NB4 (cell line): ENCODE data around the gene MEGF11.

Experiments used
- DNase-seq: peaks from one replicate; pipeline ENCODE4 v3.0.0; 2010; ENCODE audit warnings: low read depth
- H3K4me3 ChIP-seq: one replicate; pipeline ENCODE4 v1.5.1; 2011; ENCODE audit warnings: mild to moderate bottlenecking, low read depth, low read length, moderate library complexity
- MYC ChIP-seq: IDR thresholded peaks from 2 replicates; pipeline ENCODE4 v1.6.1; 2011; ENCODE audit warnings: low read depth, low read length
- POLR2A ChIP-seq: IDR thresholded peaks from 2 replicates; pipeline ENCODE4 v1.6.1; 2011; ENCODE audit warnings: mild to moderate bottlenecking; ENCODE audit not compliant: insufficient read length; ENCODE audit errors: extremely low read depth
- TF ChIP-seq, protein P1 (sequence below): IDR thresholded peaks from one replicate; pipeline ENCODE4 v1.5.1; 2012; ENCODE audit warnings: low read depth, low read length
- TF ChIP-seq, protein P2 (sequence below): IDR thresholded peaks from 2 replicates; pipeline ENCODE4 v1.6.1; 2011; ENCODE audit warnings: low read depth, low read length

The MEGF11 gene

DNA sequence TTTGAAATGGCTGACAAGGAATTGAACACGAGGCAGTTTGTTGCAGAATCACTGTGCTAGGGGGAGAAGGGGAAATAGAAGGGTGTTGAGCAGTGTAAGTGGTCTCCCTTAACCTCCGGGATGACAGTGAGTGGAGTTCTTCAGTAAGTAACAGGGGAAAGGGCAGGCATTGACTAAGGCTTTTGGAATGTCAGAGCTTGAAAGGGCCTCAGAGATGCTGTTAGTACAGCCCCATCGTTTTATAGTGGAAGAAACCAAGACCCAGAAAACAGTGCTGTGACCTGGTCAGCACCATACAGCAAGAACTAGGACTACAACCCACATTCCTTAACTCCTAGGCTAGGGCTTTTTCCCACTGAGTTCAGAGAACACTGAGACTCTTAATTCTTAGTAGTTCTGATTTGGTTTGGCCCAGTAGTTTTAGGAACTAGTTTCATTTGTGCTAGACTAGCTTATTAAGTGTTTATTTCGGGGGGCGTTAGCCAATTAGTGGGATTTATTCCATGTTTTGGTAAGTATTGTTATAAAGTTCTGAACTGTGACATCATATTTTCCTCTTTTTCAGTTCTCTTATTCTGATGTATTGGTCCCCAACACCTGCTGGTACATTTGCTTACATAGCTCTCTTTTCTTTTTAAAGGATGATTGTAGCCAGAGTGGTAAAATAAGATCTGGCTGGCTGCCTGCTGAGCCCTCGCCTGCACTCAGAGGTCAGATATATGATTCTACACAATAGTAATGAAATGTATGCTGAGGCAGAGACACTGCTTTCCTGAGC is 350.1 kb downstream of the MEGF11 start:
- no peak for DNase-seq
- TF ChIP-seq, protein P1, sequence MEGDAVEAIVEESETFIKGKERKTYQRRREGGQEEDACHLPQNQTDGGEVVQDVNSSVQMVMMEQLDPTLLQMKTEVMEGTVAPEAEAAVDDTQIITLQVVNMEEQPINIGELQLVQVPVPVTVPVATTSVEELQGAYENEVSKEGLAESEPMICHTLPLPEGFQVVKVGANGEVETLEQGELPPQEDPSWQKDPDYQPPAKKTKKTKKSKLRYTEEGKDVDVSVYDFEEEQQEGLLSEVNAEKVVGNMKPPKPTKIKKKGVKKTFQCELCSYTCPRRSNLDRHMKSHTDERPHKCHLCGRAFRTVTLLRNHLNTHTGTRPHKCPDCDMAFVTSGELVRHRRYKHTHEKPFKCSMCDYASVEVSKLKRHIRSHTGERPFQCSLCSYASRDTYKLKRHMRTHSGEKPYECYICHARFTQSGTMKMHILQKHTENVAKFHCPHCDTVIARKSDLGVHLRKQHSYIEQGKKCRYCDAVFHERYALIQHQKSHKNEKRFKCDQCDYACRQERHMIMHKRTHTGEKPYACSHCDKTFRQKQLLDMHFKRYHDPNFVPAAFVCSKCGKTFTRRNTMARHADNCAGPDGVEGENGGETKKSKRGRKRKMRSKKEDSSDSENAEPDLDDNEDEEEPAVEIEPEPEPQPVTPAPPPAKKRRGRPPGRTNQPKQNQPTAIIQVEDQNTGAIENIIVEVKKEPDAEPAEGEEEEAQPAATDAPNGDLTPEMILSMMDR, result no peak
- TF ChIP-seq MYC (no peak), POLR2A (no peak)
- TF ChIP-seq, protein P2, sequence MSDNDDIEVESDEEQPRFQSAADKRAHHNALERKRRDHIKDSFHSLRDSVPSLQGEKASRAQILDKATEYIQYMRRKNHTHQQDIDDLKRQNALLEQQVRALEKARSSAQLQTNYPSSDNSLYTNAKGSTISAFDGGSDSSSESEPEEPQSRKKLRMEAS, result no peak
- no peak overlapping the region for H3K4me3 ChIP-seq

DNA sequence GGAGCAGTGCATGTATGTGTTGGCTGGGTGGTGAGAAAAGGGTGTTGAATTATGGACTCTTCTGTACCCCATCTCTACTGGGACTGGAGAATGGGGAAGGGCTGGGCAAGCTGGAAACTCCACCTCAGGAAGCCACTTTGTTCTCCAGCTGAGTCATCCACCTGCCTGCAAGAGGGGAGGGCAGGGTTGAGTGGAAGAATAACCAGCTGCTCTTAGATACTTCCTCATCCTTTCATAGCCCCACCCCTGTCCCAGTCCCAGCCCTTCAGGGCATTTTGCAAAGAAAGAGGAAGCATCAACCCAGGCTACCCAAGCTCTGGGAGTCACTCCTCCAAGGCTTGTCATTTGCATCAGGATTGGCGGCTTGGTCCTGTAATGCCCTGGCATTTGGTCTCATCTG is 351.2 kb downstream of the MEGF11 start:
- no peak overlapping the region for H3K4me3 ChIP-seq
- TF ChIP-seq, protein P2, result no peak
- TF ChIP-seq POLR2A (no peak), MYC (no peak)
- TF ChIP-seq, protein P1, result no peak
- peak; percentile 94 for DNase-seq

DNA sequence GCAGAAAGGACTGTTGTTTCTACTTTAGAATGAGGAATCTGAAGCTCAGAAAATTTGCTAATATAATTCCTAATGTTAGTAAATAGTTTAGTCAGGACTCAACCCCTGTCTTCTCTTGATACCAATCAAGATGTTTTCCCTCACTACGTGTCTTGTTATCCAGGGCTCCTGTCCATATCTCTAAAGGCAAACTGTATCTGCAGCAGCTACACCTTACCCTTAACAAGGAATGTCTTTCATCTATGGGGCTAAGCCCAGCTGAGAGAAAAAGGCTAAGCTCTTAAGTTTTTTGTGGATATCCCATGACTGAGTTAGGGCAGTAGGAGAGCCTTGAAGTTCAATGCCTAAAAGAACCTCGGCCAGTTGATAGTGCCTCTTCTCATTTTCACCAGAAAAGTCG is 351.7 kb downstream of the MEGF11 start:
- DNase-seq, result no peak
- TF ChIP-seq, protein P2, result no peak
- TF ChIP-seq, protein P1, result no peak
- TF ChIP-seq MYC, result no peak
- TF ChIP-seq POLR2A, result no peak

DNA sequence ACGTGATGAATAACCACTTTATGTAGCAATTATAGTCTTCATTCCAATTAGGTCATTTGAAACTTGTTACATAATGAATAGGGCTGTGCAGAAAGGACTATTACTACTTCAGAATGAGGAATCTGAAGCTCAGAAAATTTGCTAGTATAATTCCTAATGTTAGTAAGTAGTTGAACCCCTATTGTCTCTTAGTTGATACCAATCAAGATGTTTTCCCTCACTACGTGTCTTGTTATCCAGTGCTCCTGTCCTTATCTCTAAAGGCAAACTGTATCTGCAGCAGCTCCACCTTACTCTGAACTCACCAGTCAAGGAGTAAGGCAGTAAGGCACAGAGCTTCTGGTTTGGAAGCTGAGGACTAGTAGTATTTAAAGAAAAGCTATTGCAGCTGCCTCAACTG is 352.2 kb downstream of the MEGF11 start:
- no peak overlapping the region for H3K4me3 ChIP-seq
- DNase-seq, result no peak
- TF ChIP-seq, protein P1, result no peak
- TF ChIP-seq MYC (no peak), POLR2A (no peak)
- TF ChIP-seq, protein P2, result no peak

More for the DNA sequence above, 351.7 kb downstream of the MEGF11 start:
- no peak overlapping the region for H3K4me3 ChIP-seq

DNA sequence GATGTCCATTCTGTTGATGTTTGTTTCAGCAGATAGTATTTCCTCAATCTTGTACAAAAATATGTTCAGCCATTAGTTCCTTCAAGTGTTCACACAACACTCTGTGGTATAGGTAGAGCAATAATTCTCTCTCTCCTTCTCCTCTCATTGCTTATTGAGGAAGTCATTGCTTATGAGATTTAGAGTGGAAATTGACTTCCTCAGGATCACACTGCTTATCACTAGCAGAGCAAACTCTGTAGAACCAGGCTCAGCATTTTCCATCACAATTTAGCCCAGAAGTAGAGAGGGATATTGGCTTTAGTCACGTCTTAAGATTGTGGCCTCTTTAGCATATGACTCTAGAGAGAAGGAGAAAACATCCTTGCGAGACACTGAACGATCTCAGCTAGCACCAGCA is 353.1 kb downstream of the MEGF11 start:
- TF ChIP-seq, protein P1, result no peak
- TF ChIP-seq MYC (no peak), POLR2A (no peak)
- DNase-seq, result no peak
- H3K4me3 ChIP-seq, result no peak overlapping the region

DNA sequence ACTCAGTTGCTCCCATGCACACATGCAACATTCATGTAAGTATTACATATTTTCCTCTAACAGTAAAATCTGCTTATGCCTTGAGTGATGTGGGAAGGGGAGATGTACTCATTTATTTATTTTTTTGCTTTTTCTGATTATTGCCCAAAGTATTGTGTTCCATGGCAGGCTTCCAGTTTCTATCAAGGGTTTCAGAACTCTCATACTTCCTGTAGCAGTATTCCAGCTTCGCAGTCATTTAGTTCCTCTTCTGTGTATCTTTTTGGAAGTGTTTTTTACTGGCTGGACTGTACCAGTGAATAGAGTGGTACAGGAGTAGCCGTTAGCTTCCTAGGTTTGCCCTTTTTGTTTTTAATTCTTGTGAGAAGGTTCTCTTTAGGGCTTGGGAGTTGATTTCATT is 357.3 kb downstream of the MEGF11 start:
- H3K4me3 ChIP-seq, result no peak overlapping the region
- TF ChIP-seq MYC, result no peak
- TF ChIP-seq, protein P1, result no peak
- DNase-seq, result no peak
